Keratinocyte (primary cell): Measurements from ENCODE around the gene YTHDF1.

Experiments
- CTCF ChIP-seq, 3 experiments: IDR thresholded peaks in 1 of 3; conservative IDR thresholded peaks in 1 of 3; optimal IDR thresholded peaks in 1 of 3; 2 replicates in 2 of 3; 3 replicates in 1 of 3; pipeline versions ENCODE3 to v1.5.1; 2011; ENCODE audit warnings: low read length in 3 of 3, mild to moderate bottlenecking in 3 of 3, moderate library complexity in 2 of 3, control low read depth in 1 of 3, inconsistent platforms in 1 of 3; ENCODE audit not compliant: insufficient read depth in 2 of 3; ENCODE audit errors: extremely low read depth in 1 of 3
- EZH2 ChIP-seq: IDR thresholded peaks from one replicate; pipeline ENCODE4 v1.6.1; 2012; ENCODE audit warnings: inconsistent platforms, mild to moderate bottlenecking, low read length, moderate library complexity

- TF ChIP-seq CTCF (optimal IDR thresholded peaks at IDR 0.05 in 1 of 3, IDR thresholded peaks at IDR 0.05 in 1 of 3, conservative IDR thresholded peaks at IDR 0.05 in 1 of 3; ENCODE audit: extremely low read depth in 1 of 3, insufficient read depth in 2 of 3, low read length in 3 of 3) = no peak
- TF ChIP-seq EZH2 = no peak
Measured at GRCh38 chr20:63208346-63208909, 7.5 kb downstream of the YTHDF1 start.
